NOMO-1 treated with dmso at 0.1 percent for 144 hours (cell line): ENCODE measurements around the gene PRKX.
"Not testable (repeated sequence)": the region's sequence is repeated elsewhere in the genome, so short reads cannot be mapped to it uniquely, and the experiment has no call there.

Experiments used
- DNase-seq: peaks from one replicate; lab custom pipeline; 2025; ENCODE audit not compliant: unreplicated experiment; lab: John Stamatoyannopoulos, UW

Gene PRKX

GRCh38 chrX:3712051-3712869 lies 1.2 kb downstream of the PRKX start:
- DNase-seq, result no peak

- DNase-seq, result no peak
These were observed 2.0 kb downstream of the PRKX start for GRCh38 chrX:3711331-3711917.

GRCh38 chrX:3707673-3708274 lies 5.7 kb downstream of the PRKX start:
- DNase-seq, result not testable (repeated sequence)

GRCh38 chrX:3706481-3706880 lies 7.0 kb downstream of the PRKX start:
- DNase-seq, result no peak

GRCh38 chrX:3703251-3703650 lies 10.2 kb downstream of the PRKX start:
- not testable (repeated sequence) for DNase-seq

- DNase-seq, result not testable (repeated sequence)
These were observed 11.4 kb downstream of the PRKX start for GRCh38 chrX:3702095-3702494.

- not testable (repeated sequence) for DNase-seq
These were observed 12.0 kb downstream of the PRKX start for GRCh38 chrX:3701445-3701928.

- no peak for DNase-seq
These were observed 13.5 kb downstream of the PRKX start for GRCh38 chrX:3699821-3700381.

GRCh38 chrX:3697701-3698279 lies 15.7 kb downstream of the PRKX start:
- DNase-seq, result no peak

- no peak for DNase-seq
These were observed 16.2 kb downstream of the PRKX start for GRCh38 chrX:3697220-3697684.

- no peak for DNase-seq
These were observed 17.9 kb downstream of the PRKX start for GRCh38 chrX:3695536-3695935.

GRCh38 chrX:3690140-3690539 lies 23.3 kb downstream of the PRKX start:
- DNase-seq, result no peak

- not testable (repeated sequence) for DNase-seq
These were observed 30.2 kb downstream of the PRKX start for GRCh38 chrX:3683236-3683635.

- DNase-seq, result no peak
These were observed 33.0 kb downstream of the PRKX start for GRCh38 chrX:3680459-3680858.

GRCh38 chrX:3679669-3680068 lies 33.8 kb downstream of the PRKX start:
- no peak for DNase-seq

- no peak for DNase-seq
These were observed 35.1 kb downstream of the PRKX start for GRCh38 chrX:3678328-3678727.

GRCh38 chrX:3674881-3675280 lies 38.6 kb downstream of the PRKX start:
- no peak for DNase-seq

GRCh38 chrX:3669841-3670475 lies 43.5 kb downstream of the PRKX start:
- no peak for DNase-seq

- no peak for DNase-seq
These were observed 46.5 kb downstream of the PRKX start for GRCh38 chrX:3666975-3667374.

- no peak for DNase-seq
These were observed 48.5 kb downstream of the PRKX start for GRCh38 chrX:3664921-3665320.
